HL-60 (cell line): ENCODE measurements around the gene OSBPL6.

ENCODE experiments used
- CTCF ChIP-seq: IDR thresholded peaks from one replicate; pipeline ENCODE4 v1.5.1; 2011; ENCODE audit warnings: low read length, control low read depth, inconsistent platforms; ENCODE audit not compliant: insufficient read depth
- POLR2AphosphoS5 ChIP-seq: IDR thresholded peaks from 2 replicates; pipeline ENCODE4 v1.6.1; 2012; ENCODE audit warnings: low read depth
- REST ChIP-seq: IDR thresholded peaks from 2 replicates; pipeline ENCODE4 v1.6.1; 2012; ENCODE audit warnings: low read depth; ENCODE audit not compliant: insufficient replicate concordance
- SPI1 ChIP-seq: IDR thresholded peaks from 2 replicates; pipeline ENCODE4 v1.6.1; 2012; ENCODE audit warnings: low read depth, mild to moderate bottlenecking, borderline replicate concordance

- no peak for TF ChIP-seq SPI1
- TF ChIP-seq REST, result no peak
- TF ChIP-seq CTCF, result no peak
- TF ChIP-seq POLR2AphosphoS5, result no peak
Measured at GRCh38 chr2:178173657-178174056, 20.7 kb upstream of the OSBPL6 start.
